HG03520 (cell line): ENCODE measurements around the gene WBP2.
"Not testable (repeated sequence)": the region's sequence is repeated elsewhere in the genome, so short reads cannot be mapped to it uniquely, and the experiment has no call there.

Source experiments
- ATAC-seq: cut with Tn5 transposase; IDR thresholded peaks from one replicate; pipeline ENCODE4 v1.9.1; 2021; ENCODE audit warnings: mild to moderate bottlenecking, moderate library complexity; ENCODE audit not compliant: unreplicated experiment

WBP2 gene

DNA sequence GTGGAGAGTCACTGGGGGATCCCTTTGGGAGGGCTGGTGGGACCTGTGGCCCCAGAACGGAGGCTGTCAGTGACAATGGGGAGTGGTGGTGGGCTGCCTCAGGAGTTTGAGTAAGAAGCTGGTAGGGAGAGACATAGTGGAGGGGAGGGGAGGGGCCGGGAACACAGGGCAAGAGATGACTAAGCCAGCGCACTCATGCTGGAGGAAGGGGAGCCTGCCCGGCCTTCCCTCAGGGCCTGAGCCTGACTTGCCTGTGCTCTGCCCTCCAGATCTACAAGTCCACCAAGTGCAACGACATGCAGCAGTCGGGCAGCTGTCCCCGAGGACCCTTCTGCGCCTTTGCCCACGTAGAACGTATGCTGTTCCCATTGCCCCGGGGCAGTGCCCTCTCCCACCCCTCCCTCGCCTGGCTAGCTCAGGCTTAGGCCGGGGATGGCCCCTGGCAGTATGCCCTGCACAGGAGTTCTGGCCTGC is 40.2 kb downstream of the WBP2 start:
- ATAC-seq, result no peak

DNA sequence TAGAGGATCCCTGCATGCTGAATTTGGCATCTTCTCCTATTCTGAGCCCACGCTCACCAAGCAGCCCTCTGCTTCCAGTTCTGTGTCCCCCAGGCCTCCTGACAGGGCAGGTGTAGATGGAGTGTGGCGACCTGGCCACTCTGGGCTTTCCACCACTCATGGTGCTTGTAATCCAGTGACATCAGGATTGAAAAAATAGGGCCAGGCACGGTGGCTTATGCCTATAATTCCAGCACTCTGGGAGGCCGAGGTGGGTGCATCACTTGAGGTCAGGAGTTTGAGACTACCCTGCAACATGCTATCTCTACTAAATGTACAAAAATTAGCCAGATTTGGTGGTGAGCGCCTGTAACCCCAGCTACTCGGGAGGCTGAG is 41.1 kb downstream of the WBP2 start:
- no peak for ATAC-seq

DNA sequence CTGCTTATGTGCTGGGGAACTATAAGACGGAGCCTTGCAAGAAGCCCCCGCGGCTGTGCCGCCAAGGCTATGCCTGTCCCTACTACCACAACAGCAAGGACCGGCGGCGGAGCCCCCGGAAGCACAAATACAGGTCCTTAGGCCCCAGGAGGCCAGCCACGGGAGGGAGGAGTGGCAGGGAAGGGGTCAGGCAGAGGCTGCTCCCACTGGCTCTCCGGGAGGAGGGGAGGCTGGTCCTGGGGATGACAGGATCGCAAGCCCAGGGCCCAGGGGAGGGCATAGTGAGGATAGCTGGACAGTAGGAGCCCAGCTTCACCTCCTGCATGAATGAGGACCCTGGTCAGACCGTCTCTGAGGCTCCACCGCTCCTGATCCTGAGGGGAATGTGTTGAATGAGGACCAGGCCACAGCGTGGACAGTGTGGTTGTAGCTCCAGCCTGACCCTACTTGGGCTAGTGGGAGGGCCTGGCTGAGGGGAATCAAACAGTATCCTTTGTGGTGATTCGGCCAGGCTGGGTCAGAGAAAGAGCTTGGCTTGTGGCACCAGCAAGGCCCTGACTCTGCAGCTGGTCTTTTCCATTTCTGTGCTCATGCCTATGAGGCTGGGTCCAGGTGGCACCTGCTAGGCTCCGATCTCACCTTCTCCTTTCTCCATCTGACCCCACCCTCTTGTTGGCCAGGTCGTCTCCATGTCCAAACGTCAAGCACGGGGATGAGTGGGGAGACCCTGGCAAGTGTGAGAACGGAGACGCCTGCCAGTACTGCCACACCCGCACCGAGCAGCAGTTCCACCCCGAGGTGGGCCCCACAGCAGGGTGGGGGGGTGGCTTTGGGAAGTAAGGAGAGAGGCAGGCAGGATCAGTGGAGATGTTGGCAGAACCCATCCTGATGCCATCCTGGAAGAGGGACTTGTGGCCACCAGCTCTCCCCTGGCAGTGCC is 41.8 kb downstream of the WBP2 start:
- ATAC-seq, result no peak

DNA sequence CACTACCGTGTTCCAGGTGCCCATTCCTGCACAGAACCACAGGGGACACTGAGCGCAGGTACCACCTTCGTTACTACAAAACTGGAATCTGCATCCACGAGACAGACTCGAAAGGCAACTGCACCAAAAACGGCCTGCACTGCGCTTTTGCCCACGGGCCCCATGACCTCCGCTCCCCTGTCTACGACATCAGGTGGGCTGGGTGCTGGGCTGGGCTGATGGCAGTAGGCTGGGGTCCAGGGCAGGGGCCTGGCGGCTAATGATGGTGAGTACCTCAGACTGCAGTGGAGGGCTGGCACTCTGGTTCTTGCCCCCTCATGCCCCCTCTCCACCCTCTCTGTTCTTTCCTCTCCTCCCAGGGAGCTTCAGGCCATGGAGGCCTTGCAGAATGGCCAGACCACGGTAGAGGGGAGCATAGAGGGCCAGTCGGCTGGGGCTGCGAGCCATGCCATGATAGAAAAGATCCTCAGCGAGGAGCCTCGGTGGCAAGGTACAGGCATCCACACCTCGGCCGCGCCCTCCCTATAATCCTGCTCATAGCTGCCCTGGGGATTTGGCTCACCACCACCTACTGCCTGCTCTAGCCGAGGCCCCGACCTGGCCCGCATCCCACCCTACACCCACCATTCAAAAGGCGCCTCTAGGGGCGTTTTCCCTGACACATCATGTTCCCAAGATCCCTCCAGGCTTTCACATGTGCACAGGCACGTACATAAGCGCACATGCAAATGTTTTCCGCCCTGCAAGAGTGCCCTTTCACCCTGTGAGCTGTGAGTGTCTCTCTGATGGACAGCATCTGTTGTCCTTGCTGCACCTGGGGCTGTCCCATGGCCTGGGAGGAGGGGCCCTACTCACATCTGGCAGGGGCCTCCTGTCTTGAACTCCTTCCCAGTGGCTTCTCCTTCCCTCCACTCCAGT is 42.8 kb downstream of the WBP2 start:
- ATAC-seq, result no peak

DNA sequence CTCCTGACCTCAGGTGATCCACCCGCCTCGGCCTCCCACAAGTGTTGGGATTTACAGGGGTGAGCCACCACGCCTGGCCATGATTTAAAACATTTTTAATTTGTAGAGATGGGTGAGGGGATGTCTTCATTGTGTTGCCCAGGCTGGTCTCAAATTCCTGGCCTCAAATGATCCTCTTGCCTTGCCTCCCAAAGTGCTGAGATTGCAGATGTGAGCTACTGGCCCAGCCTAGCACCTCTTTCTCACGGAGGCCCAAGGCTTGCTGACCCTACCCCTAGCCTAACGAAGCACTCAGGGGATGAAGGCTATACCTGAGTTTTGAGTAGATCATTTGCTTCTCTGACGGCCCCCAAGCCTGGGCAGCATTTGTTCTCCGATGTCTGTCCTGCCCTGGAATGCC is 44.0 kb downstream of the WBP2 start:
- no peak for ATAC-seq

DNA sequence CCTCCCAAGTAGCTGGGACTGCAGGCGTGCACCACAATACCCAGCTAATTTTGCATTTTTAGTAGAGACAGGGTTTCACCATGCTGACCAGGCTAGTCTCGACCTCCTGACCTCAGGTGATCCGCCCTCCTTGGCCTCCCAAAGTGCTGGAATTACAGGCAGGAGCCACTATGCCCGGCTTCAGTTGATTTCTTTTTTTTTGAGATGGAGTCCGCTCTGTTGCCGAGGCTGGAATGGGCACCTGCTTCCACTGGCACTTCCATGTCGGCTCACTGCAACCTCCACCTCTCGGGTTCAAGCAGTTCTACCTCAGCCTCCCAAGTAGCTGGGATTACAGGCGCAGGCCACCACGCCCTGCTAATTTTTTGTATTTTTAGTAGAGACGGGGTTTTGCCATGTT is 44.4 kb downstream of the WBP2 start:
- ATAC-seq, result not testable (repeated sequence)

DNA sequence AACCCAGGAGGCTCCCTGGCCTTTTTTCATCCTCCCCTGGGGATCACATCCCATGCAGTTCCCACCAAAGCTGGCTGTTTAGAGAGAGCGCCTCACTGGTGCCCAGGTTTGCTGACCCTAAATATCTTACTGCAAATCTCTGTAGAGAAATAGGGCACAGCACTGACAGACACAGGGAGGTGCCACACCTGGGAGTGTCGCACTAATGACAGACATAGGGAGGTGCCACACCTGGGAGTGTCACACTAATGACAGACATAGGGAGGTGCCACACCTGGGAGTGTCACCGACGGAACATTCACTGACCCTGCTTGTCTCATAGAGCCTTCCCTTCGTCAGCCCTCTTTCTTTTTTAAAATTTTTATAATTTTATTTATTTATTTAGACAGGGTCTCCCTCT is 44.9 kb downstream of the WBP2 start:
- no peak for ATAC-seq

DNA sequence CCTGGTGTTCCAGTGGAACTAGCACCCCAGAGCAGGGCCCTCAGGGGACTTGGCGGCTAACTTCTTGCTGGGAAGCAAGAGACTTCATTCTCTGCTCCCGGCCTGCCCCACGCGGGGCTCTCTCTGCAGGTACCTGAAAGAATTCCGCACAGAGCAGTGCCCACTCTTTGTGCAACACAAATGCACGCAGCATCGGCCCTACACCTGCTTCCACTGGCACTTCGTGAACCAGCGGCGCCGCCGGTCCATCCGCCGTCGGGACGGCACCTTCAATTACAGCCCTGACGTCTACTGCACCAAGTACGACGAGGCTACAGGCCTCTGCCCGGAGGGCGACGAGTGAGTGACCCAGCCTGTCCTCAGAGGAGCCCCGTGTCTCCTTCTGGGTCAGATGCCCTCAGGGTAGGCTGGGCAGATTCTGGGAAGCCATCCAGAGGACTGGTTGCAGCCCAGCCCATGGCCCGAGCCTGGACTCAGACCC is 45.5 kb downstream of the WBP2 start:
- ATAC-seq, result no peak

DNA sequence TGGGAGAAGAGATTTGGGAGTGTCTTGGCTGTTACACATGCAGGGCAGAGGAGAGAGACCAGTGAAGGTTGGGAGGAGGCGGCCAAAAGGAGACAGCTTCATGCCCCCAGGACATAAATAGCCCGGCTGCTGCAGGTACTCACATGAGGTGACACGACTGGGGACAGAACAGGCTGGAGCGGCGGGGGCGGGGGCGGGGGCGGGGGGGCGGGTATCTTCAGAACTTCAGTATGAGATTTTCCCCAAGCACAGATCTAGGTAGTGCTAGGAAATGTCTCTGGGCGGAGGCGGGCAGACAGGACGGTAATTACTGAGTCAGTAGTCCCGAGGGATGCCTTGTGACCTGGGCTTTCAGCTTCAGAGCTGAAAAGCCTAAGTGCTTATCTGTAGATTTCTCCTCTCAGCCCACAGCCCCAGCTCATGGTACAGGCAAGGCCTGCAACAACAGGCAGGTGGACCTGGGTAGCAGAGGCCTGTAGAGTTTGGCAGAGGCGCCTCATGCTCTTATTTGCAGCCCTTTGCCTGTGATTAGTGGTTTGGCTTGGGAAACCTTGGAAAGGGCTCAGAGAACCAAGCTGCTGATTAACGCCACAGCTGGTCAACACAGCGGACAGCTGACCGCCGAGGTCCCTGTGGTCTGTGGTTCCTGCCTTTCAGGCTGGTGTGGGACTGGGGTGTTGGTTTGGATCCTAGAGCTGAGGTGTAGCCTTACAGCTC is 46.1 kb downstream of the WBP2 start:
- no peak for ATAC-seq

DNA sequence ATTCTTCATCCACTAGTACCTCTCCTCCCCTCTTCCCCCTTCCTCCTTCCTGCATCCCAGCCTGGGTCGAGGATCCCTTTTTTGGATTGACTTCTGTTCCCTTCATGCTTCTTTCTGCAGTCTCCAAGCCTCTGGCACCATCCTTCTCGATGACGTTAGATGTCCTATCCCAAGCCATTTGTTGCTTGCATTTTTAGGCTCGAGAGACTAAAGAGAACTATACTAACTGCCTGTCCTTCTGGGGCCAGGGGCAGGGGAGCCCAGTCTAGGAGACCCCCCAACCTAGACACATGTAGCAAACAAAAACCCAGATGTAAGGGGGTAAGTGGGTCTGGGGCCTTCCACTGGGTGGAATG is 46.6 kb downstream of the WBP2 start:
- ATAC-seq, result no peak

DNA sequence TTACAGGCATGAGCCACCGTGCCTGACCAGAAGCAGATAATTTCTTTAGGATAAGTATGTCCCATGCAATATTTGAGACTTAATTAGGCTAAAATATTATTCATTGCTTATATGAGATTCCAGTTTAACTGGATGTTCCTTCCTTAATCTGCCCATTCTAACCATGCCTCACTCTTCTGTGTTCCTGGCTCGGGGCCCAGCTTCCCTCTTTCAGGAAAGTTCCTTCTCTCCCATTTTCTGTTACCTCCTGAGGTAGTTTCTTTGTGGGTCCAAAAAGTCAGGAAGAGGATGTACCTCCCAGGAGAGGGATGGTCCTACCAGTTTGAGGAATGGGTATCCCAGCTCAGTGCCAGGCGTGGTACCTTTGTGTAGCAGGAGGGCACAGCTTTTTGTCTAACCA is 47.3 kb downstream of the WBP2 start:
- no peak for ATAC-seq

DNA sequence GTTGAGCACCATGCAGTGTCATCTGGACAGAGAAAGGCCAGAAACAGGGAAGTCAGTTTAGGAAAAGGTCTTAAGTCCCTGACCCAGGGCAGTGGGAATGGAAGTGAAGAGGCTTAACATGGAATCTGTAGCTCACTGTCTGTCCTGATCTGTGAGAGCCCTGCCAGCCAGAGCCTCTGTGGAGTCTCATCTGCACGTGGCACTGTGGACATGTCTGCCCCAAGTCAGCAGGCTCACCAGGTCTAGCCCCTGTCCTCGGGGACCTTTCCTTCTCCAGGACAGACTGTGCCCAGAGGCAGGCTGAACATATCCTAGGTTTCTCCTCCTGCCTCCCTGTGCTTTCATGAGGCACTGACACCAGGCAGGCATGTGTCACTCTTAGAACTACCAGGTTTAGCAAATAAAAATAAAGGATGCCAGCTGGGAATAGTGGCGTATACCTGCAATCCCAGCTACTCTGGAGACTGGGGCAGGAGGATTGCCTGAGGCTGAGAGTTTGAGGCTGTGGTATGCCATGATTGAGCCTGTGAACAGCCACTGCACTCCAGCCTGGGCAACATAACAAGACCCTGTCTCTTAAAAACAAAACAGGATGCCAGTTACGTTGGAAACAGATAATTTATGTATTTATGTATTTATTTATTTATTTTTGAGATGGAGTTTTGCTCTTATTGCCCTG is 48.2 kb downstream of the WBP2 start:
- ATAC-seq, result no peak

DNA sequence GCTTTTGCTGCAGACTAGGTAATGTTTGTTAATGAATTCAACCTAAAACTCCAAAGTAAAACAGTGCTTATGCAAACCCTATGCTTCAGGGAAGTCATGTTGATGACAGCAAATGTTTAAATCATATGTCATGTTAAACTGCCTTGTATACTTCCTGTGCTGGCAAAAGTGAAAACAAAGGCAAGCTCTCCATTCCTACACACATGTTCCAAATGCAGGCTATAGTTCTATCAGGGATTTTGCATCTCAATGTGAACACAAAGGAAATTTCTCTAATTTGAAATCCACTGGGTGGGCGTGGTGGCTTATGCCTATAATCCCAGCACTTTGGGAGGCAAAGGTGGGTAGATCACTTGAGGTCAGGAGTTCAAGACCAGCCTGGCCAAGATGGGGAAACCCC is 51.3 kb downstream of the WBP2 start:
- no peak for ATAC-seq

DNA sequence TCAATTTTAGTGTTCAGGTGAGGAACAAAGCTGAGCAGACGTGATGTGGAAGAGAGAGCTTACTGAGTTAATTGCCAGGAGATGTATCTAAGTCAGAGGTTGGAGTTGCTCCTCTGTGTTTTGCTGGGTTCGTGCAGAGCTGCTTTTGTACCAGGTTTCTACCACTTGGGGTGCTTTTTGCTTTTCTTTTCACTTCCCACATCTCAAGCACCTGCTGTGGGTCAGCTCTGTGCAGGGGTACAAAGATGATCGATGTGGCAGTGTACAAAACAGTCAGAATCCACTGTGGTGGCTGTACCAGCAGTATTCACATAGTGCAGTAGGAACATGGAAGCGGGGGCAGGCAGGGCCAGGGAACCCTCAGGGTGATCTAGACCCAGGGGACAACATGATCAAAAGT is 55.7 kb downstream of the WBP2 start:
- no peak for ATAC-seq

DNA sequence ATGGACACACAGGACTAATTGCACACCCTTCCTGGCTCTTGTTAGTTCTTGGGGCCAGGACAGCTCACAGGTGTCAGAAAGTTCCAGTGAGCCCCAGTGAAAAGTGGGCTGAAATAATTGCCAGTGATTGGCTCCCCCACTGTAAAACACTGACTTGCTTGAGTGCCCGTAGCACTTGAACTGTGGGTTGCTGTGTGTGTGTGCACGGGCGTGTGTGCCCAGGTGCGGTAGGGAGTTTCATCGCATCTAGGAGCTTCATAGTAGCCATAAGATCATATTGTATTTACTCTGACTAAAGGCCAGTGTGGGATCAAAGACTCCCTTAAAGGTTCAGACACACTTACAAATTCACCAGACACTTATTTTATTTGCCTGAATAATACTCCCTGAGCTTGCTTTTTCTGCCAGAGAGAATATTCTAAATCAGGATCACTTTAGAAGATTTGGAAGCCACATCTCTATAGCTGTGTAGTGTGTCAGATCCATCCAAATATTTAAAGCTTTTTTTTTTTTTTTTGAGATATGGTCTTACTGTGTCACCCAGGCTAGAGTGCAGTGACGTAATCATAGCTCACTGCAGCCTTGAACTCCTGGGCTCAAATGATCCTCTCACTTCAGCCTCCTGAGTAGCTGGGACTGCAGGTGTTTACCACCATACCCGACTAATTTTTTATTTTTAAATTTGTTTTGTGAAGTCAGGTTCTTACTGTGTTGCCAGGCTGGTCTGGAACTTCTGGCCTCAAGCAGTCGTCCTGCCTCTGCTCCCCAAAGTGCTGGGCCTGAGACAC is 59.1 kb downstream of the WBP2 start:
- ATAC-seq, result no peak
